HG03139 (cell line): ENCODE results near the gene FBXL14.

Experiments
- ATAC-seq: cut with Tn5 transposase; IDR thresholded peaks from one replicate; pipeline ENCODE4 v1.9.1; 2021; ENCODE audit not compliant: unreplicated experiment

Gene FBXL14

GRCh38 chr12:1594261-1595025, at the start of gene FBXL14:
TSS of gene FBXL14 (minus strand) at chr12:1594581. CDS start at chr12:1594066, 515 bp downstream.
- peak; percentile 37 for ATAC-seq

GRCh38 chr12:1643905-1644533, 49.6 kb upstream of the FBXL14 start:
- ATAC-seq = no peak

DNA sequence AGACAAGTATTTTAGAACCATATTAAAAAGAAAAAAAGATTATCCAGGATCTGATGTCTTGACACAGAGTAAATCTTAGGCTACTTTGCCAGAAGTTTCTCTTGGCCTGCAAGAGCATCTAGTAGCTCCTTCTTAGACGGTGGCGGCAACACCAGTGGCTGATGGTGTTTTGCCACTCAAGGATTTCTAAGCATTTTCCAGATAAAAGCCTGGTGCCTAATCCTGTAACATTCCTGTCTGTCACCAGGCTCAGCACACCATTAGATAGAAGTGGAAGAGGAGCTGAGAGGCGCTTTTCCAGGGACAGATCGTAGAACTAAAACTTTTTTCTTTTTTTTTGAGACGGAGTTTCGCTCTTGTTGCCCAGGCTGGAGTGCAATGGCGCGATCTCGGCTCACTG, 48.7 kb upstream of the FBXL14 start:
- ATAC-seq = no peak

DNA sequence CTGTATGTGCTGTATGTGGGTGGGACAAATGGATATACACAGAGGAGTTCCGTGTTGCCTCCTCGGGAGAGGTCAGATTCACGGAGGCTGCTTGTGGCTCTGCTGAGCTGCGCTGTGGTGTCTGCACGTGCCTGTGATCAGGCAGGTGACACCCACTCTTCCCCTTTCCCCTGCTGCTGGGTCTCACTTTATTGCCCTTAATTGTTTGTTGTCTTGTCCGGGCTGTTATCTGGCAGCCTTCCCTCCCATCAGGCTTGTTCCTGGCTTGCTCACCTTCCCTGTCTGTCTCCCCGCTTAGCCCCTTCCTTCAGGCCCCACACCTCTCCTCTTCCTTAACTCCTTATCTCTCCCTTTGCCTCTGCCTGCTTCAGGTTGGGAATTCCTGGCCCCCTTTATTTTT, 48.1 kb upstream of the FBXL14 start:
- ATAC-seq = no peak

DNA sequence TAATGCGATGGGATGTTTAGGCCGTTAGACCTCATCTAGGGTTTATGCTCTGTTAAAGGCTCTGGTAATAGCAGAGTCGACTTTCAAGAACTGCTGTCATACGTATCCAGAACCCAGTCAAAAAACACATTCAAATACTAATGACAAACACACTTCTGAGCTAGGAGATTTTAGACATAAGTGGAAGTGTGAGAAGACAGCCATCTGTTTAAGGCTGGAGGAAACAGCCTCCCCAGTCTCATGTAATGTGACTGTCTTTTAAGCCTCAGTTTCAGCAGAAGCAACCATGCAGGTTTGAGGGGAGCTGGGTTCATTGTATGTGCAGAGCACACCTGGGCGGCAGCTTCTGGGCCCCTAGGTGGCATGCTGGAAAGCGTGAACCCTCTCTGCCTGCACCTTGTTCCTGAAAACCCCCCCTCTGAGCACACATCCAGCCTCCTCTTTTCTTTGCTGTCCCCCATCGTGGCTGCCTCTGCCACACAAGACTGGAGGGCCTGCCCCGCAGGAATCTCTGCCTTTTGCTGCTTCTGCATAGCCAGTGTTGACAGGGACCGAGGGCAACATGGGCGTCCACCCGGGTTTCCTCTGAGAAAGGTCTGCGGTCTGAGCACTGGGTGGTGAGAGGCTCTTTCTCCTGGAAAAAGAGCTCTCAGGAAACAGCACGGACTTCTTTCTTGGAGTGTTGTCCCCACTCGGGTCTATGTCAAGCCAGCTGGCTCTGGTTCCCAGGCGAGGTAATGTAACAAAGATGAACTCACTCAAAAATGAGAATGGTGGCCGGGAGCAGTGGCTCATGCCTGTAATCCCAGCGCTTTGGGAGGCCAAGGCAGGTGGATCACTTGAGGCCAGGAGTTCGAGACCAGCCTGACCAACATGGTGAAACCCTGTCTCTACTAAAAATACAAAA, 46.2 kb upstream of the FBXL14 start:
- ATAC-seq = no peak

- ATAC-seq = no peak
Observed at GRCh38 chr12:1639538-1639937, 45.2 kb upstream of the FBXL14 start.

- no peak for ATAC-seq
Observed at GRCh38 chr12:1638203-1638602, 43.8 kb upstream of the FBXL14 start.

DNA sequence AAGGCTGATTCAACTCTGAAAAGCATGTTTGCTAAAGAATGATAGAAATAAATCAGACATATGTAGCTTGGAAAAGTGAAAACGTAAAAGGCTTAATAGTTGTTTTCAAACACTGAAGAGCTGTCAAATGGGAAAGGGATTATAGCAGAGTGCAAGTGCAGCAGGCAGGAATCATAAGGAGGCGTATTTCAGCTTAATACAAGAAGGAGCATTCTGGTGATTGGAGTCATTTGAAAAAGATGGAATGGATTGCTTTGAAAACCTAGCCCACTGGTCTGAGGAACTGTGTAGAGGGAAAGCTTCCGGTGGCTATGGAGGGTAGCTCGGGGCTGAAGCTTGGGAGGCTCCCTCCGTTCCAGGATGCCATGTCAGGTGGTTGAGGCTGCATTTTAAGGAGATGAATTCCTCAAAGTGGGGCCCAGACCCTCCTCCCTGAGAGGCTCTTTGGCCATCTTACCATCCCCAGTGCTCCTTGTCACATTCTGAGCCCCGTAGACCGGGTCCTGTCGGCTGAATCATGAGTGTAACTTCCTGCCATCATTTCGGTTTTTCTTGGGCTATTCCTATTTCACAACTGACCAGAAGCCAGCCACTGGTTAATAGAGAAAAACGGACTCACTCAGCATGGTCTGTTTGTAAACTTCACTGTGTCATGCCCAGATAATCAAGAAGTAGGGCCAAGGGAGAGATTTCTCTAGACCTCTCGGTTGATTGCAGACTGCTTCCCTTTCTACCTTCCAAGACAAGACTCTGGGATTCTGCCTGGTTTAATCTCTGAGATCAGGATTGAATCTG, 41.1 kb upstream of the FBXL14 start:
- no peak for ATAC-seq

DNA sequence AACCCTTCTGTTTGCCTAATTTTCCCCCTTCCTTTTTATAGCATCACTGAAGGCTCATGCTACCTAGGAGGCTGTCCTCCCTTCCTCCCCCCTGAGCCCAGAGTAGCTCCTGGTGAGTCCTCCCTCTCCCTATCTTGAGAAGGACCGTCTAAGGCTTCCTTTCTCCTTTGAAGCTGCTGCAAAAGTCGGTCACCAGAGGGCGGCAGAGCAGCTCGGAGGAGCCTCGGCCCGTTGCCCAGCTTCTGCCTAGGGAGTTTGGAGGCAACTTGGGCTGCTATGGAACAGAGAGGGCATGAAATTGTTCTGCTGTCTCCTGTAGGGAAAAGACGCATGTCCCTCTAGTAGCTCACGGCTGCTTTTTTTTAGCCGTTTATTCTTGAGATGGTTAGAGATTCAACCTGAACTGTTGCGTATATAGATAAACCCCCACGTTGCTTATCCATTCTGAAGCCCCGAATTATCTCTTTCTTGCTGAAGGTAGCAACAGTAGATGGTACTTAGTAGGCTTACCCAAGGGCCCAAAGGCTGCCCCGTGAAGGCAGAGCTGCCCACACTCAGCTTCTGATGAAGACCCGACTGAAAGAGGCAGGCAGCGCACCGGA, 40.3 kb upstream of the FBXL14 start:
- no peak for ATAC-seq

DNA sequence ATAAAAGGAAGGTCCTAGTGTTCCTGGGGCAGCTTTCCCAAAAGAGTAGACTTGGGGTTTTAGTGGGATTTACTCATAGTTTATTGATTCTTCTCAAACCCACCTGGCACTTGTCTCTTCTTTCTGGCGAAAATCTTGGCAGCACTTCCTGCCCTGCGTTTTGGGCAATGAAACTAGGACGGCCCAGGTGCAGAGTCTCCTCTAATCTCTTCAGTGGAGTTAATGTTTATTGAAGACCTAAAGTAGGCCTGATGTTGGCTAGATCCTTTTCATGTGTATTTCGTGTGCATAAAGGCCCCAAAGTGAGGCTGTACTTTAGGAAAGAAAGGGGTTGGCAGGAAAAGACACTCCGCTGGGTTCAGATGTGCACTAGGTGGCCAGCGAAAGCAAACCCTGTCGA, 39.8 kb upstream of the FBXL14 start:
- no peak for ATAC-seq

GRCh38 chr12:1633459-1633858, 39.1 kb upstream of the FBXL14 start:
- ATAC-seq = no peak

- ATAC-seq = no peak
Observed at GRCh38 chr12:1632702-1633101, 38.3 kb upstream of the FBXL14 start.

GRCh38 chr12:1630827-1631591, 36.6 kb upstream of the FBXL14 start:
- ATAC-seq = no peak

DNA sequence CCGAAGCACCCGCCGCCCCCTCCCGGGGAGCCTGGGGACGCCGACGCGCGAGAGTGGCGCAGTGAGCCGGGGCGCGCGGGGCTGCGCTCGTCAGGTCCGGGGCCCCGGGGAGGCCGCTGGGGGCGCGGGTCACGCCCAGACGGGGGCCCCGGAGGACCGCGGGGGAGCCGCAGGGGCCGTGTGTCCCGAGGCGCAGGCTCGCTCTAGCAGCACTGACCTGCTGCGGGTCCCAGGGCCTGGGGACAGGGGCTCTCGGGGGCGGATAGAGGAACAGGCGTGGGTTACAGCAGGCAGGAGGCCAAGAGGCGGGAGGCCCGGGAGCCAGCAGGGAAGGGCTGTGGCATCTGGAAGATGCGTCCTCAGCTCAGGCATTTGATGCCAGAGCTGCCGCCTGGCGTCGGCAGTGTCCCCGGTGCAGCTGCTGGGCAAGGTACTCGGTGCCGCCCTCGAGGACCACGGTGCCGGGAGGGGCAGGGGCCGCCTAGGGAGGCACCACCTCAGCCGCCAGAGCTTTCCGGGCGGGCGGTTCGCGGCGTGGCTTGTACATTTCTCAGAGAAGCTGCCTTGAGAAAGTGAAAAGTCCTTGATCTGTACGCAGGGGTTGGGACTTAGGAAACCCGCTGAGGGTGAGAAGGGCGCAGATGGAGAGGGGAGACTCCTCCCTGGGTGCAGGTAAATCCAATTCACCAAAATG, 35.9 kb upstream of the FBXL14 start:
- ATAC-seq = no peak

DNA sequence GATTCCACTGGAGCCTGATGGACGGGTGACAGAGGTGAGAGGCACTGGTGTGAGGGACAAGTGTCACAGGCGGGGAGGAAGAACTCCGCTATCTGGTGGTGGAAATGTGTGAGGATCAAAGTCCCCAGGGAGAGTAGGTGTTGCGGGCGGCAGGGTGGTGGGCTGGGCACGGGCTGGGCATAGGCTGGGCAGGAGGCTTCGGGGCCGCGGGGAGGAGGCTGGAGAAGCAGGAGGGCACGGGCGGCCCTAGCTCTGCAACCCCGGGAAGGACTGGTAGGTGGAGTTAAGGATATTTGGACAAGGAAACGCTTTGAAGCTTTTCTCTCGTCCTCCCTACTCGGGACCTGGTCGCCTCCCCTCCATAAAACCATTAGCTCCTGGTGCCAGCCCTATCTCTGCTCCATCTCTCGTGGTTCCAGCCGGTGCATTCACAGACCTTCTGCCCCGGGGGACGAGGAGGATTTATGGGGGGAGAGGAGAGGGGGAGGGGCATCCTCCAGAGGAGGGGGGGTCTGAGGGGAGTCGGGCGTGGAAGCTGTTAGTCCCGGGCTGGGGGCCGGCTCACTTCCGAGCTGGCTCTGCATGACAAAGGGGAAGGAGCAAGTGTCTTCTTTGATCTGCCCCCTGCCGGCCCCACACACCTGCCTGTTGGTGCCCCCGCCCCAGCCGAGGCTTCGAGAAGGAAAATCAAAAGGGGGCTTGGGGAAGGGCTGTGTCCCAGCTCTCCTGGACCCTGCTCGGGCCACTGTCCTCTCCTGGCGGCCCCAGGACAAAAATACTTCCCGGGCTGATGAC, 35.2 kb upstream of the FBXL14 start:
- ATAC-seq = no peak

DNA sequence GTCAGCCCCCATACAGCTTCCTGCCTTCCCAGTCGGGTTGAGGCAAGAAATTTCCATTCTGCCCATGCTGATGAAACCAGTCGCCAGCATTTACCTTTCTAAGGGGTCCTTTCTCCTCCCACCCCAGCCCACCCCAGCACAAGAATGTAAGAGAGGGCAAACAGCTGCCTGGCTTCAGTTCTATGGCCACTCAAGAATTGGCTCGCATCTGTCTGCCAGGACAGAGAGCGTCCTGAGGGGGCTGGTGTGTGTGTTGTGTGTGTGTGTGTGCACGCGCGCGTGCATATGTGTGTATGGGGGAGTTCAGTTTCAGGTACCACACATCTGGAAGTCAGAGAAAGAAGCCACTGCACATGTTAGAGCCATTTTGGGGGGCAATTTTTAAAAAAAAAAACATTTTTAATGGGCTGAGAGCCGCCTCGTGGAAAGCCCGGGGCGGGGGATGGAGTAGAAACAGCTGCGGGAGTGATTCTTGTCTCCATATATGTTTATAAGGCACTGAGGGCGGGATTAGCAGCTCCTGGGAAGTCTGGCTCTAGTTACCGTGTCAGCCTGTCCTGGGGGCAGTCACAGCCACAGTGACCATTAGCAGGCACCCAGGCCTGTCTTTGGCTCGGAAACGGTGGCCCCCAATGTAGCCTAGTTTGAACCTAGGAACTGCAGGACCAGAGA, 34.4 kb upstream of the FBXL14 start, which contains the start of gene WNT5B:
Gene WNT5B (plus strand): TSS at position 566 of the 672 bp plus-strand sequence. CDS start 2,124 bp downstream, outside the sequence.
- ATAC-seq = no peak

DNA sequence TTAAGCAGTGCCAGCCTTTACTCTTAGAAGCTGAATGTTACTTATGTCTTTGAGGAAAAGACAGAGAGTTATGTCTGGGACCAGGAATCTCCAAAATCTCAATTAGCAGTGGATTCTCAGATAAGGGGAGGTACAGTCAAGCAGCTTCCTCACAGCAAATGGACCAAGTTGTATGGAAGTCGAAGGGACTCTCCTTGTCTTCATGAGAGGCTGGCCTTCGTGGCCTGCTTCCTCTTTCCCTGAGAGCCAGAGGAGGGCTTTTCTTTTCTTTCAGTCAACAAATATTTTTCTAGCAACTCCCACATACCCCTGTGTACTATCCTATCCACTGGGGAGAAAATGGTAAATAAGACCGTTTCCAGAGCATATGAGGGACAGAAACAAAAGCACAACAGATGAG, 28.0 kb upstream of the FBXL14 start:
- ATAC-seq = no peak

GRCh38 chr12:1620092-1620491, 25.7 kb upstream of the FBXL14 start:
- no peak for ATAC-seq
